ENCODE data around the gene RAPGEF1. TPM values are rescaled to one million over a fixed set of nuclear protein-coding genes. Genes with fewer than 3 reads are reported as not detected.
"Not testable (repeated sequence)": the region's sequence is repeated elsewhere in the genome, so short reads cannot be mapped to it uniquely, and the experiment has no call there.

Gene RAPGEF1
- total and polyA plus RNA-seq, 9 of the 15 experiments (the other 6 are each of a cell fraction or from before 2014, with no cell fraction given), result 0.06 to 44.1 (median 19.9) TPM

GRCh38 chr9:131683094-131683493 lies 56.8 kb downstream of the RAPGEF1 start:
- FAIRE-seq; in situ Hi-C loops (cut with MboI); H3K27ac ChIP-seq (ENCODE audit: extremely low read depth, low read depth, low read length); H3K9ac ChIP-seq (ENCODE audit: insufficient read depth in 1 of 2, low read depth in 2 of 2, low read length in 2 of 2); H3K36me3 ChIP-seq (ENCODE audit: control insufficient read depth, insufficient read depth, low read length); BruUV-seq (replicated peaks); DNase-seq (ENCODE audit: extremely low read depth in 1 of 4, low spot score in 3 of 4); H3K9me3 ChIP-seq (replicated peaks; ENCODE audit: control insufficient read depth, insufficient read depth, low read depth, low read length); intact Hi-C loops (cut with micrococcal nuclease); ATAC-seq; POLR2A ChIA-PET; H4K20me1 ChIP-seq (replicated peaks; ENCODE audit: control insufficient read depth, insufficient read depth, low read length); H3K4me3 ChIP-seq; H3K79me2 ChIP-seq (ENCODE audit: control insufficient read depth, insufficient read depth, low read length); H2AFZ ChIP-seq (ENCODE audit: low read depth, low read length); H3K27me3 ChIP-seq (ENCODE audit: control insufficient read depth in 2 of 2, insufficient read depth in 2 of 2, low read length in 2 of 2); H3K9me1 ChIP-seq (ENCODE audit: control insufficient read depth, insufficient read depth, low read length); H3K4me2 ChIP-seq (ENCODE audit: insufficient read depth, low read length); CTCF ChIA-PET (ENCODE audit: low intra/inter-chr PET ratio): not testable (repeated sequence)
- WGBS (ENCODE audit: insufficient coverage, low coverage, missing lambda C conversion rate), result 85% methylated on average over 4 of the region's 4 CpGs
- peaks cover 3 to 14% of the 10 kb centered on the region in 2 experiments; a peak in 4 of 5 replicates for H3K4me1 ChIP-seq (replicated peaks in 1 of 2; ENCODE audit: control insufficient read depth in 2 of 2, insufficient read depth in 2 of 2, low read length in 2 of 2)

GRCh38 chr9:131682261-131682660 lies 57.6 kb downstream of the RAPGEF1 start:
- H3K79me2 ChIP-seq (ENCODE audit: control insufficient read depth, insufficient read depth, low read length), result peaks cover 7% of the 10 kb centered on the region; the same call in 1 of the 3 replicates
- in situ Hi-C loops (cut with MboI) (no loop called here), intact Hi-C loops (cut with micrococcal nuclease) (no loop called here)
- H3K27me3 ChIP-seq (ENCODE audit: control insufficient read depth in 2 of 2, insufficient read depth in 2 of 2, low read length in 2 of 2), result no peaks in the 10 kb centered on the region
- ATAC-seq, result no peak
- no TSS peak for BruUV-seq (replicated peaks)
- peaks cover 3 to 21% of the 10 kb centered on the region in 2 experiments; a peak in 4 of 5 replicates for H3K4me1 ChIP-seq (replicated peaks in 1 of 2; ENCODE audit: control insufficient read depth in 2 of 2, insufficient read depth in 2 of 2, low read length in 2 of 2)
- no peak overlapping the region for H3K4me3 ChIP-seq
- no peak overlapping the region for H2AFZ ChIP-seq (ENCODE audit: low read depth, low read length)
- H3K27ac ChIP-seq (ENCODE audit: extremely low read depth, low read depth, low read length), result no peak overlapping the region
- no peak overlapping the region for H3K4me2 ChIP-seq (ENCODE audit: insufficient read depth, low read length)
- 96% methylated on average over 11 of the region's 11 CpGs for WGBS (ENCODE audit: insufficient coverage, low coverage, missing lambda C conversion rate)
- no peak overlapping the region for H3K9ac ChIP-seq (ENCODE audit: insufficient read depth in 1 of 2, low read depth in 2 of 2, low read length in 2 of 2)
- no peaks in the 10 kb centered on the region for H3K36me3 ChIP-seq (ENCODE audit: control insufficient read depth, insufficient read depth, low read length)
- ChIA-PET CTCF (ENCODE audit: low intra/inter-chr PET ratio) (no interaction called here), POLR2A (no interaction called here)
- no peaks in the 10 kb centered on the region for H3K9me3 ChIP-seq (replicated peaks; ENCODE audit: control insufficient read depth, insufficient read depth, low read depth, low read length)
- DNase-seq (ENCODE audit: extremely low read depth in 1 of 4, low spot score in 3 of 4), result no peak
- H4K20me1 ChIP-seq (replicated peaks; ENCODE audit: control insufficient read depth, insufficient read depth, low read length), result 0 out of 2 replicates have a peak, but pooled peaks cover 6% of the 10 kb centered on the region
- H3K9me1 ChIP-seq (ENCODE audit: control insufficient read depth, insufficient read depth, low read length), result no peaks in the 10 kb centered on the region
- no peak for FAIRE-seq
- TF ChIP-seq CREM (IDR thresholded peaks at IDR 0.05; ENCODE audit: low read depth) (no peak), KAT2B (IDR thresholded peaks at IDR 0.05; ENCODE audit: low read depth, low read length) (no peak), SP2 (IDR thresholded peaks at IDR 0.05; ENCODE audit: extremely low read depth, low read depth, low read length, poor library complexity, severe bottlenecking) (no peak), NR3C1 (CRISPR knock-in tag; IDR thresholded peaks at IDR 0.05) (no peak), PBX2 (CRISPR knock-in tag; IDR thresholded peaks at IDR 0.05; ENCODE audit: low read depth) (no peak), PBX2 (tag; conservative IDR thresholded peaks at IDR 0.05; ENCODE audit: low read depth) (no peak), ZNF174 (CRISPR knock-in tag; IDR thresholded peaks at IDR 0.05) (no peak), CBX3 (IDR thresholded peaks at IDR 0.05; ENCODE audit: borderline replicate concordance in 1 of 2, low read length in 2 of 2) (no peak), ZNF740 (CRISPR knock-in tag; IDR thresholded peaks at IDR 0.05) (no peak), ZNF740 (tag; IDR thresholded peaks at IDR 0.05) (no peak), ZBTB5 (IDR thresholded peaks at IDR 0.05) (no peak)
